ENCODE results near the gene DHRS9. TPM values are rescaled to one million over a fixed set of nuclear protein-coding genes. Genes with fewer than 3 reads are reported as not detected.

Gene DHRS9
- total RNA-seq, 2 donors from 2014 or later, result 0.32 to 0.34 TPM

- Histone ChIP-seq H3K27ac (no peak overlapping the region), H3K4me3 (no peak overlapping the region), H3K36me3 (no peaks in the 10 kb centered on the region), H3K4me1 (replicated peaks) (no peaks in the 10 kb centered on the region), H3K27me3 (replicated peaks; ENCODE audit: insufficient read depth) (no peaks in the 10 kb centered on the region), H3K9me3 (no peaks in the 10 kb centered on the region)
- TF ChIP-seq POLR2A (IDR thresholded peaks at IDR 0.05) (no peak), POLR2AphosphoS5 (IDR thresholded peaks at IDR 0.05) (peak; percentile 49)
- DNase-seq (ENCODE audit: low spot score), result peak; percentile 65
- WGBS, result 46% methylated on average over 8 of the region's 8 CpGs
- intact Hi-C loops (cut with DNase I), result no loop called here
Measured at GRCh38 chr2:169091761-169092519, 22.6 kb downstream of the DHRS9 start.

GRCh38 chr2:169093535-169093934, 24.2 kb downstream of the DHRS9 start:
- no peak overlapping the region for H3K27ac ChIP-seq
- no peaks in the 10 kb centered on the region for H3K4me1 ChIP-seq (replicated peaks)
- intact Hi-C loops (cut with DNase I), result no loop called here
- 35% methylated on average over 2 of the region's 2 CpGs for WGBS
- TF ChIP-seq CTCF (IDR thresholded peaks at IDR 0.05) (no peak), POLR2A (IDR thresholded peaks at IDR 0.05) (no peak), POLR2AphosphoS5 (IDR thresholded peaks at IDR 0.05) (no peak)
- DNase-seq (ENCODE audit: low spot score), result no peak
- no peaks in the 10 kb centered on the region for H3K9me3 ChIP-seq
- no peaks in the 10 kb centered on the region for H3K27me3 ChIP-seq (replicated peaks; ENCODE audit: insufficient read depth)
- H3K36me3 ChIP-seq, result no peaks in the 10 kb centered on the region
- no peak overlapping the region for H3K4me3 ChIP-seq

- intact Hi-C loops (cut with DNase I), result no loop called here
Measured at GRCh38 chr2:169094676-169095075, 25.3 kb downstream of the DHRS9 start.

GRCh38 chr2:169095621-169096105, 26.3 kb downstream of the DHRS9 start:
- TF ChIP-seq CTCF (IDR thresholded peaks at IDR 0.05), result no peak
- TF ChIP-seq POLR2AphosphoS5 (IDR thresholded peaks at IDR 0.05), result peak; percentile 76
- H3K9me3 ChIP-seq, result no peaks in the 10 kb centered on the region
- intact Hi-C loops (cut with DNase I), result no loop called here
- H3K36me3 ChIP-seq, result no peaks in the 10 kb centered on the region
- 38% methylated on average over 5 of the region's 5 CpGs for WGBS
- peak; percentile 72 for DNase-seq (ENCODE audit: low spot score)
- no peaks in the 10 kb centered on the region for H3K4me1 ChIP-seq (replicated peaks)
- H3K27me3 ChIP-seq (replicated peaks; ENCODE audit: insufficient read depth), result no peaks in the 10 kb centered on the region
- no peak overlapping the region for H3K27ac ChIP-seq
- H3K4me3 ChIP-seq, result no peak overlapping the region

More at GRCh38 chr2:169094676-169095075, 25.3 kb downstream of the DHRS9 start:
- Histone ChIP-seq H3K9me3 (no peaks in the 10 kb centered on the region), H3K4me1 (replicated peaks) (no peaks in the 10 kb centered on the region), H3K4me3 (no peak overlapping the region), H3K27me3 (replicated peaks; ENCODE audit: insufficient read depth) (no peaks in the 10 kb centered on the region), H3K36me3 (no peaks in the 10 kb centered on the region), H3K27ac (no peak overlapping the region)
- TF ChIP-seq CTCF (IDR thresholded peaks at IDR 0.05), result no peak
- TF ChIP-seq POLR2AphosphoS5 (IDR thresholded peaks at IDR 0.05), result no peak
- no peak for TF ChIP-seq POLR2A (IDR thresholded peaks at IDR 0.05)
- WGBS, result 96% methylated on average over 1 of the region's 1 CpG
- no peak for DNase-seq (ENCODE audit: low spot score)

- Histone ChIP-seq H3K36me3 (no peaks in the 10 kb centered on the region), H3K4me3 (no peak overlapping the region), H3K27me3 (replicated peaks; ENCODE audit: insufficient read depth) (no peaks in the 10 kb centered on the region), H3K27ac (no peak overlapping the region), H3K9me3 (no peaks in the 10 kb centered on the region), H3K4me1 (replicated peaks) (no peaks in the 10 kb centered on the region)
- no peak for TF ChIP-seq POLR2AphosphoS5 (IDR thresholded peaks at IDR 0.05)
- no peak for TF ChIP-seq CTCF (IDR thresholded peaks at IDR 0.05)
- TF ChIP-seq POLR2A (IDR thresholded peaks at IDR 0.05), result no peak
- intact Hi-C loops (cut with DNase I), result no loop called here
- 89% methylated on average over 1 of the region's 1 CpG for WGBS
- no peak for DNase-seq (ENCODE audit: low spot score)
Measured at GRCh38 chr2:169104848-169105247, 35.5 kb downstream of the DHRS9 start.
